GM12864 (cell line): Measurements from ENCODE around the gene PROKR2.

Experiments
- DNase-seq: peaks from one replicate; pipeline ENCODE4 v3.0.0-alpha.2; 2011; ENCODE audit warnings: low read depth
- H3K4me3 ChIP-seq: 2 replicates; pipeline ENCODE4 v1.5.1; 2011; ENCODE audit warnings: mild to moderate bottlenecking, low read depth, low read length, control low read depth
- TF ChIP-seq, protein P1 (sequence below): IDR thresholded peaks from 2 replicates; pipeline ENCODE4 v1.5.1; 2011; ENCODE audit warnings: low read depth, mild to moderate bottlenecking, moderate library complexity, low read length, control low read depth, inconsistent platforms; ENCODE audit errors: missing control alignments

Gene PROKR2

DNA sequence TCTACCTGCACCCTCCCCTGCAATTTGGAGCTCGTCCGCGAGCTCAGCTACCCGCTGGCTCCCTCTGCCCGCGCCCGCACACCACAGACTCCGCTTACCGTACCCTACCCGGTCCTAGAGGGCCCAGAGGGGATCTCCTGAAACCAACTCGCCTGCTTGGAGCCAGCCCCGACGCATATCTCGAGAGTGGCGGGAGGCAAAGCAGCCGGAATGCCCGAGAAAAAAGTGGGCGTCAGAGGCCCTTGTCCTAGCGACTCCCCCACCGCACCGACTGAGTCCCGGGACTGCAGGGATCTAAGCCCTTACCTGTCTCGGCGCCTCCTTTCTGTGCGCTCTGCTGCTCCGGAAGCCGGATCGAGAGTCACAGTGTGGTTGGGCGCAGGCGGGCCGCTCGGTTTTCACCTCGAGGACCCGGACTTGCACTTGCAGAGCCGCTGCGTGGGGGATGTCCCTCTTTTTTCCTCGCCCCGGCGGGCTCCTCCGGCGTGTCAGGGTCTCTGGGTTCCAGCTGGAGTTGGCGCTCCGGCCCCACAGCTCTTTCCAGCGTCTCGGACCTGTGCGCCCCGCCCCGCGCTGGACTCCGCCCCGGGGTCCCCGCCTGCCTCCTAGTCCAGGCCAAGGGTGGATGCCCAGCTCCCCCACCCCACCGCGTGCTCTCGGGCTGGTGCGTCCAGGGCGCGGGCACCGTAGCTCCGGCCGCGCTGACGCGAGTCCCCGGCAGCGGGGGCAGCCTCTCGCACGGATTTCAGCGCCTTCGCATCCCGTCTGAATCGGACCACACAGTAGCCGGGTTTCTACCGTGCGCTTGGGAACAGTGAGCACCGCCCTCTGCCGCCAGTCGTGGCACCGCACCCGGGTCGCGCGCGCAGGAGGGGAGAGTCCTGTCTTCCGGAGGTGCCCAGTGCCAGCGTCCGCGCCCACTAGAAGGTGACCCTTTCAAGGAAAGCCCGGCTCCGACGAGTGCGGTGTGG, at the start of gene PROKR2:
PROKR2 (minus strand) TSS at position 767 of the 971 bp plus-strand sequence. CDS start 2,585 bp downstream, outside the sequence.
- TF ChIP-seq, protein P1, sequence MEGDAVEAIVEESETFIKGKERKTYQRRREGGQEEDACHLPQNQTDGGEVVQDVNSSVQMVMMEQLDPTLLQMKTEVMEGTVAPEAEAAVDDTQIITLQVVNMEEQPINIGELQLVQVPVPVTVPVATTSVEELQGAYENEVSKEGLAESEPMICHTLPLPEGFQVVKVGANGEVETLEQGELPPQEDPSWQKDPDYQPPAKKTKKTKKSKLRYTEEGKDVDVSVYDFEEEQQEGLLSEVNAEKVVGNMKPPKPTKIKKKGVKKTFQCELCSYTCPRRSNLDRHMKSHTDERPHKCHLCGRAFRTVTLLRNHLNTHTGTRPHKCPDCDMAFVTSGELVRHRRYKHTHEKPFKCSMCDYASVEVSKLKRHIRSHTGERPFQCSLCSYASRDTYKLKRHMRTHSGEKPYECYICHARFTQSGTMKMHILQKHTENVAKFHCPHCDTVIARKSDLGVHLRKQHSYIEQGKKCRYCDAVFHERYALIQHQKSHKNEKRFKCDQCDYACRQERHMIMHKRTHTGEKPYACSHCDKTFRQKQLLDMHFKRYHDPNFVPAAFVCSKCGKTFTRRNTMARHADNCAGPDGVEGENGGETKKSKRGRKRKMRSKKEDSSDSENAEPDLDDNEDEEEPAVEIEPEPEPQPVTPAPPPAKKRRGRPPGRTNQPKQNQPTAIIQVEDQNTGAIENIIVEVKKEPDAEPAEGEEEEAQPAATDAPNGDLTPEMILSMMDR, result no peak
- no peak within 1 kb of the TSS for H3K4me3 ChIP-seq
- DNase-seq, result no peak

DNA sequence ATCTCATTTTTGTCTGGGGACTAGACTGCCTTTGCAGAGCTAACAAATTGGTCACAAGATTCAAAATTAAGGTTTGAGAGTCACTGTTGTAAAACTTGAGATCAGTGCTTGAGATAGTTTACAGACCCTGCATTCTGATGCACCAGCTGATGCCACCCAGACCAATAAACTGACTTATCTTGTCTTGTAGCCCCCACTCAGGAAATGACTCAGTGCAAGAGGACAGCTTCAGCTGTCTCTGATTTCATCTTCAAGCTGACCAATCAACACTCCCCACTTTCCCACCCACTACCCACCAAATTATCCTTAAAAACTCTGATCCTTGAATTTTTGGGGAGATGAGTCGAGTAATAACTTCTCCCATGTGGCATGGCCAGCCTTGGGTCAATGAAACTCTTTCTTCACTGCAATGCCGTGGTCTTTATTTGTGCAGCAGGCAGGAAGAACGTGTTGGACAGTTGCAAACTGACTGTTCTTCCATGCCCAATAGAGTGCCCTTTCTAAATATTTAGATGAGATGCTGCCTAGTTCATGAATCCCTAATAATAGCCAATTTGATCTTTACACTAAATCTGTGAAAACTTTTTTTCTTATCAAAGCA, 48.3 kb upstream of the PROKR2 start:
- DNase-seq, result no peak

DNA sequence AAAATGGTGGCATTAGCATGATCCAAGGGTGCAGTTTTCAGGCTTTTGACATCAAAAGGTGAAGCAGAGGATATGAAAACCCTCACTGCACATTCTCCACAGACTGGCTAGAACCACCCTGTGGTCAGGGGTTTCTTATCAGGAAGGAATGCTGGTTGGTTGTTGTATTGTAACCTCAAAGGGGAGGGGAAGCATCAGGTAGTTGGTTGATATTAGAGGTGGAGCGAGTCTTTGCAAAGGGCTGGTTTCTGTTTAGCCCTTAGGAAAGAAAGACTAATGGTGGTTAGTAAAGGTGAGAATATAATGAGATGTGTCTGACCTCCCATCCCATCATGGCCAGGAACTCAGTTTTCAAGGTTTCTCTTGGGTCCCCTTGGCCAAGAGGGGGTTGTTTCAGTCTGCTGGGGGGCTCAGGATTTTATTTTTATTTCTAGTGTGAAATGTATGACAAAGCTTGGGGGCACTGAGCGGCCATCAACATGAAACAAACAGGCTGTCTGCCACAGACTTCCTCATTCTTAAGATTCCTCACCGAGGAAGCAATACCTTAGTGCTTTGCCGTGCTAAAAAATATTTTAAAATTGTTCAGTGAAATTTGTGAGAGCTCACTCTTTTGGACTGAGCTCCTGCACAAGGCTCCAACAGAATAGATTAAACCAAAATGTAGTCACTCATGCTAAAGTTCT, 47.5 kb upstream of the PROKR2 start:
- DNase-seq, result no peak
- no peak overlapping the region for H3K4me3 ChIP-seq
- TF ChIP-seq, protein P1, result no peak

More for the DNA sequence above, 48.3 kb upstream of the PROKR2 start:
- TF ChIP-seq, protein P1, result no peak
- no peak overlapping the region for H3K4me3 ChIP-seq

DNA sequence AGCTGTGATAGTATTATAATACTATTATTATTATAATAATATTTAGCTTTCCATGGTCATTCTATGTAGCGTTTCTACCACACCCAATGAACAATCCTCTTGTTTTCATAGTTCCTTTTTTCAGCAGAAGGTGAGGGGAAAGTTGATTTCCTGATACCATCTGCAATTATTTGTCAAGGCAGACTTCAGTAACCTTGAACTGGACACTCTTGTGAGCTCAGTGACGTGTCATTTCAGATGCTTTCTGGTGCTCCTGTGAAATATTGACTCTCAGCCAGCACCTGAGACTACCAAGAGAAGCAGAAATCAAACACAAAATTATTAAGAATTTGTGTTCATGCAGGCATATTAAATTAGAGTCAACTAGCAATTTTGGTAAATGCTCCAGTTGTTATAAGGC, 46.0 kb upstream of the PROKR2 start:
- no peak overlapping the region for H3K4me3 ChIP-seq
- TF ChIP-seq, protein P1, result no peak
- DNase-seq, result no peak

DNA sequence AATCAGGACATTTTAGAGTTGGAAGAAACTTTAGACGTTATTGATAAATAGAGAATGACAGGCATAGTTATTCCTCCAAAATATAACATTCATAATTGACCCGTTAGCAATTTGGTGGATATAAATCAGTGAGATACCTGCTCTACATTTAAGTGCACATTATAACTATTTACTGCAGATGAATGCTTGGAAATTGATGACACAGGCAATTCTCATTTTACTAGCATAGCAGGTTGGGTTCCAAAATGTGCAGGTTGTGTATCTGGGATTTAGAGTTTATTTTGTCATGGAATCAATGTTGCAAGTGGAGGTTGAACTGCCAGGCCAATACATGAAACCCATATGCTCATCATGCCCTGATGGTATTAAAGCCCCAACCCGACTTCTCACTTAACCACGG, 44.4 kb upstream of the PROKR2 start:
- no peak for DNase-seq
- TF ChIP-seq, protein P1, result no peak
- H3K4me3 ChIP-seq, result no peak overlapping the region

DNA sequence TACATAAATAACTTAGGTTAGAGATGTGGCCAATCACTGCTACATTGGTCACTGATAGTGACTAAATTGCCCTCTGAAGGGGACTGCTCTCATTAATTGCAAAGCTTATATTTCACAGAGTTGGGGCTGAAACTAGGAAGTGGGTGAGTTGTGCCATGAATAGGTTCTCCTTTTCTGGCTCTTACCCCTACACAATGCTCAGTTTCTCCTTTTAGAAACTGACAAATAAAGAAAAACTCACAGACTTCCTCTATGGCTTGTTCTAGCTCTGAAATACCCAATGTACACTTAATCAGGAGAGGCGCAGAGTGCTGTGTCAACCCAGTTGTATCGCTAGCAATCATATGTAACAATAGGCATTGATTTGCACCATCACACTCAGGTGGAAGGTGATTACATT, 41.2 kb upstream of the PROKR2 start:
- TF ChIP-seq, protein P1, result no peak
- DNase-seq, result no peak

More for the DNA sequence above, 41.2 kb upstream of the PROKR2 start:
- no peak overlapping the region for H3K4me3 ChIP-seq
